SJCRH30 (cell line): ENCODE results near the gene RHCG. TPM values are rescaled to one million over a fixed set of nuclear protein-coding genes. Genes with fewer than 3 reads are reported as not detected.
A peak's percentile ranks its signal among the peaks of the same experiment; 100 is the strongest.

Experiments
- DNase-seq, 2 experiments: peaks; one replicate each; pipeline ENCODE4 v3.0.0-alpha.2; 2015 to 2020
- H3K27ac ChIP-seq: fragments of 250-450 bp; sonication (Bioruptor Pico); 2 replicates; pipeline ENCODE4 v1.5.1; 2020; ENCODE audit warnings: mild to moderate bottlenecking, moderate library complexity
- H3K27me3 ChIP-seq: fragments of 250-450 bp; sonication (Bioruptor Pico); 2 replicates; pipeline ENCODE4 v1.5.1; 2020; ENCODE audit warnings: mild to moderate bottlenecking, moderate library complexity
- H3K36me3 ChIP-seq: fragments of 250-450 bp; sonication (Bioruptor Pico); 2 replicates; pipeline ENCODE4 v1.5.1; 2020; ENCODE audit warnings: mild to moderate bottlenecking, moderate library complexity
- H3K4me1 ChIP-seq: fragments of 250-450 bp; sonication (Bioruptor Pico); 2 replicates; pipeline ENCODE4 v1.5.1; 2020; ENCODE audit warnings: mild to moderate bottlenecking, moderate library complexity
- H3K4me3 ChIP-seq: fragments of 250-450 bp; sonication (Bioruptor Pico); 2 replicates; pipeline ENCODE4 v1.5.1; 2020; ENCODE audit warnings: mild to moderate bottlenecking, moderate library complexity
- H3K9me3 ChIP-seq: fragments of 250-450 bp; sonication (Bioruptor Pico); replicated peaks from 2 replicates; pipeline ENCODE4 v1.5.1; 2020; ENCODE audit warnings: mild to moderate bottlenecking, moderate library complexity
- total RNA-seq: library from RNA; depleted of rRNA; stranded (reverse); fragments of >200 nt; shearing (Covaris generic); gene quantifications from 2 replicates; pipeline ENCODE4 v1.2.3, GENCODE V29; 2014; rRNA removed

The RHCG gene
- total RNA-seq, 1 experiment from 2014 or later: not detected

- H3K4me1 ChIP-seq: no peaks in the 10 kb centered on the region
- H3K27ac ChIP-seq: no peak overlapping the region
- no peak overlapping the region for H3K4me3 ChIP-seq
- H3K36me3 ChIP-seq: no peaks in the 10 kb centered on the region
- no peak for DNase-seq
- peaks cover 33% of the 10 kb centered on the region for H3K27me3 ChIP-seq
- H3K9me3 ChIP-seq: no peaks in the 10 kb centered on the region
Measured at GRCh38 chr15:89433686-89434085, 62.7 kb downstream of the RHCG start.

GRCh38 chr15:89430530-89431341 is 65.6 kb downstream of the RHCG start:
- no peaks in the 10 kb centered on the region for H3K36me3 ChIP-seq
- H3K27ac ChIP-seq: no peak overlapping the region
- peak; percentile 66 to 83 for DNase-seq
- no peaks in the 10 kb centered on the region for H3K9me3 ChIP-seq
- H3K4me1 ChIP-seq: no peaks in the 10 kb centered on the region
- H3K27me3 ChIP-seq: peaks cover 16% of the 10 kb centered on the region
- peak overlapping the region; percentile 44 for H3K4me3 ChIP-seq

GRCh38 chr15:89429986-89430385 is 66.4 kb downstream of the RHCG start:
- Histone ChIP-seq H3K9me3 (no peaks in the 10 kb centered on the region), H3K27ac (no peak overlapping the region), H3K4me1 (no peaks in the 10 kb centered on the region), H3K36me3 (no peaks in the 10 kb centered on the region), H3K4me3 (no peak overlapping the region), H3K27me3 (peaks cover 8% of the 10 kb centered on the region)
- no peak for DNase-seq

- no peak overlapping the region for H3K27ac ChIP-seq
- no peak overlapping the region for H3K4me3 ChIP-seq
- no peaks in the 10 kb centered on the region for H3K4me1 ChIP-seq
- DNase-seq: no peak
- H3K9me3 ChIP-seq: no peaks in the 10 kb centered on the region
- H3K27me3 ChIP-seq: peaks cover 3% of the 10 kb centered on the region; the same call in 1 of the 2 replicates
- H3K36me3 ChIP-seq: no peaks in the 10 kb centered on the region
Measured at GRCh38 chr15:89429023-89429422, 67.4 kb downstream of the RHCG start.

- Histone ChIP-seq H3K4me1 (no peaks in the 10 kb centered on the region), H3K27ac (no peak overlapping the region), H3K36me3 (no peaks in the 10 kb centered on the region), H3K27me3 (peaks cover 3% of the 10 kb centered on the region; the same call in 1 of the 2 replicates), H3K9me3 (no peaks in the 10 kb centered on the region), H3K4me3 (no peak overlapping the region)
- no peak for DNase-seq
Measured at GRCh38 chr15:89428246-89428645, 68.1 kb downstream of the RHCG start.

- no peaks in the 10 kb centered on the region for H3K36me3 ChIP-seq
- no peak overlapping the region for H3K27ac ChIP-seq
- H3K9me3 ChIP-seq: no peaks in the 10 kb centered on the region
- H3K4me1 ChIP-seq: no peaks in the 10 kb centered on the region
- peaks cover 2% of the 10 kb centered on the region; the same call in 1 of the 2 replicates for H3K27me3 ChIP-seq
- no peak for DNase-seq
- no peak overlapping the region for H3K4me3 ChIP-seq
Measured at GRCh38 chr15:89426500-89426899, 69.9 kb downstream of the RHCG start.

GRCh38 chr15:89423981-89424380 is 72.4 kb downstream of the RHCG start:
- Histone ChIP-seq H3K4me3 (no peak overlapping the region), H3K36me3 (no peaks in the 10 kb centered on the region), H3K27me3 (no peaks in the 10 kb centered on the region; the same call in 1 of the 2 replicates), H3K4me1 (no peaks in the 10 kb centered on the region), H3K9me3 (no peaks in the 10 kb centered on the region), H3K27ac (no peak overlapping the region)
- no peak for DNase-seq

Other genes with a start within 250 kb of the RHCG start
- 47.0 and 50.5 TPM in 2 replicates for gene POLG, start 161.8 kb downstream of the RHCG start, total RNA-seq
- gene TICRR, start 78.9 kb upstream of the RHCG start, total RNA-seq: 24.9 and 27.2 TPM in 2 replicates
- gene KIF7, start 158.9 kb upstream of the RHCG start, total RNA-seq: 5.0 TPM in 2 replicates
- not detected in 2 replicates for gene PLIN1, start 182.8 kb upstream of the RHCG start, total RNA-seq
- 1.4 and 2.0 TPM in 2 replicates for gene PEX11A, start 194.2 kb upstream of the RHCG start, total RNA-seq
- not detected in 2 replicates for gene WDR93, start 194.2 kb upstream of the RHCG start, total RNA-seq